ENCODE results near the gene RALGPS2.

The RALGPS2 gene

DNA sequence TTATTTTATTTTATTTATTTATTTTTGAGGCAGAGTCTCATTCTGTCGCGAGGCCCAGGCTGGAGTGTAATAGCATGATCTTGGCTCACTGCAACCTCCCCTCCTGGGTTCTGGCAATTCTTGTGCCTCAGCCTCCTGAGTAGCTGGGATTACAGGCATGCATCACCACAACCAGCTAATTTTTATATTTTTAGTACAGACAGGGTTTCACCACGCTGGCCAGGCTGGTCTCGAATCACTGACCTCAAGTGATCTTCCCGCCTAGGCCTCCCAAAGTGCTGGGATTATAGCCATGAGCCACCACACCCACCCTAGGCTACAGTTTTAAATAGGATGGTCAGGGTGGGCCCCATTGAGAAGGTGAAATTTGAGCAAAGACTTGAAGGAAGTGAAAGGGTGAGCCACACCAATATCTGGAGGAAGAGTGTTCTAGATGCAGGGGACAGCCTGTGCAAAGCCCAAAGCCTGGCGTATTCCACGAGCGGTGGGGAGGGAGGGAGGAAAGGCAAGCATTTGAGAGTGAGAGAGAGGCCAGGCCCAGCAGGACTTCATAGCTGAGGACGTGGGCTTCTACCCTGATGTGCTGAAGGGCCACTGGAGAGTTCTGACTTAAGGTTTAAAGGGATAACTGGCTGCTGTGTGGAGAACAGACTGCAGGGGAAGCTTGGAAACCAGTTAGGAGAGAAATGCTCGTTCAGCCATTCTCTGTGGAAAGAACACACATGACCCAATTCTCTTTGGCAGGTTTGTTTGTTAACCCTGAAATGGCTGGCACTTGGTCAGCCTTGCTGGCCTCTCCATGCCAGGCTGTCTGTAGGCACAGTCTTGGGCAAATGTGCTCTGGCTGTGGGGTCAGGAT is 238.0 kb downstream of the RALGPS2 start:
- no peak for DNase-seq

DNA sequence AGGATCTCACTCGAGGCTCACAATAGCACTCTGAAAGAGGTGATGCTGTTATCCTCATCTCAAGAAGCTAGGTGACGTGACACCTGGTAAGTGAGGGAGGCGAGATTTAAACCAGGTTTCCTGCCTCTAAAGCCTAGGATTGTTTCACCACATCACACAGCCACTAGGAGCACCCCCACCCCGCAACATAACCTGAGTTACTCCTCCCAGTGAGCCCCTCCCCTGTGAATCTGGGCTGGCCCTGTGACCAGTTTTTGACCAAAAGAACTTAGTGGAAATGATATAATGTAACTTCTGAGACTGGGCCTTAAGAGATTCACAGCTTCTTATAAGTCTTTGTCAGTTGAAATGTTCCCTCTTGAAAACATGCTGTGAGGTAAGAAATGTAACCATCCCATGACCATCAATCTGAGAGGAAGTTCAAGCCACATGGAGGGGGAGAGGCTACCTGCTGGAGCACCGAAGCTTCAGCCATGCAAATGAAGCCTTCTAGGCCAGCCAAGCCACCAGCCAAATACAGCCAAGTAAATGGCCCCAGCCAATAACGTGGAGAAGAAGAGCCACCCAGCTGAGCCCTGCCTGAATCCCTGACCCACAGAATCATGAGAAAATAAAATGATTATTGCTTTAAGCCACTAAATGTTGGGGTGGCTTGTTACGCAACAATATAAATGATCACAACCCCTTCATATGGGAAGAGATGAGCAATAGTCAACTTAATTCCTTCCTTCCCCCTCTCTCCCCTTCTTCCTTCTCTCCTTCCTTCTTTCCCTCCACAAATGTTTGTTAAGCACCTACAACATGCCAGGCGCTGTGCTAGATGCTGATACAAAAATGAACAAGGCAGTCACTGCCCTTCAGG is 239.7 kb downstream of the RALGPS2 start:
- DNase-seq: no peak

DNA sequence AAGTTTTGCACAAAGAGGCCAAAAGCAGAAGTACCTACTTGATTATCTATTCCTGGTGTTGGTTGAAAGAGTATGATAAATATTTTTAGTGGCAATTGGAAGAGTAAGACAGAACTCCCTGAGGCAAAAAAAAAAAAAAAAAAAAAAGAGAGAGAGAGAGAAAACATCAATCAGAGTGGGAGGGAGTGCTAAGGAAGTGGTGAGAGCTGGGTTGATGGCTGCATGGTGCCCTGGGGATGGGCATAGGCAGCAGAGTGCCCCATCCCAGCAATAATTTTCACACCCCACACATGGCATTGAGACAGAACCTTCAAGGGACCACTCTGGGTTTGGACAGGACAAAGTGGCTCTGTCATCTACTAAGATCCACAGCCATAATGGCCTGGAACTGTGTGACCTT is 241.3 kb downstream of the RALGPS2 start:
- DNase-seq: no peak

DNA sequence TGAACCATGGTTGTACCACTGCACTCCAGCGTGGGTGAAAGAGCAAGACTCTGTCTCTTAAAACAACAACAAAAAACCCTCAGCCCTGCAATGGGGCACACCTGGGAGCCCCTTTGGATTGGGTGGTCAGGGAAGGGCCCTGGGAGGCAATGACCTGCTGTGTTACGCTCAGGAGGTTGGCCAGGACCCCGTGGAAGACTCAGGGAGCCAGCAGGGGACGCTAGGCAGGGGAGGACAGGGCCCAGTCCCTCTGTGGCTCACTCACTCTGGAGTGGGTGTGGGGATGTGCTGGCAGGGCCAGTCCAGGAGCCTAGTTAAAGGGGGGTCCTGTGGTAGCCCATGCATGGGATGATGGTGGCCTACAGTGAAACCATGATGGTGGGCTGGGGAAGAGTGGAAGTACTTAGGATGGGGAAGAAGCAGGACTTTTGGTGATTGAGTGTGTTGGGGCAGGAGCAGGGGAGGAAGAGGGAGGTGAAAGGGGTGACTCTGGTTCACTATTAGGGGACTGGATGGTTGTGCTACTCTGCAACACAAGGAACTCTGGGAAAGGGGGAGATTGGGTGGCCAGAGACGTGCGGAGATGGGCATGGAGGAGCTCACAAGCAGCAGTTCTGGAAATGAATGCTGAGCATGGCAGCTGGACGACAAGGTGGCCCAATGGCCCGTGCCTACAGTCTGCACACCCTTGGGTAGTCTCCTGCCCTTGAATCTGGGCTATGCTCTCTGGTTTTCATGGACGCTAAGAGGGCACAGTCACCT is 244.4 kb downstream of the RALGPS2 start:
- no peak for DNase-seq

DNA sequence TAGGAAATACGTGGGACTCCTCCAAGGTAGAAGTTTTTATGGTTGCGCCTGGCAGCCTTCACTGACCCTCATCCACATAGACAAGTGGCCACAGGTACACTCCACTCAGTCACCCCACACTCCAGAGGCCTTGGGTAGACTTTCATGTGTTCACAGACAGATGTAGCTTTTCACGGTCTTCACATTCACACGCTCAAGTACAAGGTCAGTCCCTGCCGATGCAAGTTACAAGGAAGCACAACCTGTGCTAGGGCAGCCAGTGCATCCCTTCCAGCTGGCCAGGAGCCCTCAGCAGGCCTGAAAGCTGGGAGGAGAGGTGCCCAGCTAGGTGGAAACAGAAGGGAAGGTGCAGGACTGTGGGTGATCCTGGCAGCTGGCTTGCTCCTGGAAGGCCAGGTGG is 245.1 kb downstream of the RALGPS2 start:
- no peak for DNase-seq

Data from right kidney (tissue), 1 donor.